Activated CD4-positive, alpha-beta T cell treated with anti-CD3 and anti-CD28 coated beads, Interleukin-2, amount 50 U/mL, for 48 hours (primary cell): ENCODE results near the gene CNN2.

Experiments
- DNase-seq, 2 experiments: peaks; one replicate each; pipeline ENCODE4 v3.0.0-alpha.2; 2020

CNN2 gene

DNA sequence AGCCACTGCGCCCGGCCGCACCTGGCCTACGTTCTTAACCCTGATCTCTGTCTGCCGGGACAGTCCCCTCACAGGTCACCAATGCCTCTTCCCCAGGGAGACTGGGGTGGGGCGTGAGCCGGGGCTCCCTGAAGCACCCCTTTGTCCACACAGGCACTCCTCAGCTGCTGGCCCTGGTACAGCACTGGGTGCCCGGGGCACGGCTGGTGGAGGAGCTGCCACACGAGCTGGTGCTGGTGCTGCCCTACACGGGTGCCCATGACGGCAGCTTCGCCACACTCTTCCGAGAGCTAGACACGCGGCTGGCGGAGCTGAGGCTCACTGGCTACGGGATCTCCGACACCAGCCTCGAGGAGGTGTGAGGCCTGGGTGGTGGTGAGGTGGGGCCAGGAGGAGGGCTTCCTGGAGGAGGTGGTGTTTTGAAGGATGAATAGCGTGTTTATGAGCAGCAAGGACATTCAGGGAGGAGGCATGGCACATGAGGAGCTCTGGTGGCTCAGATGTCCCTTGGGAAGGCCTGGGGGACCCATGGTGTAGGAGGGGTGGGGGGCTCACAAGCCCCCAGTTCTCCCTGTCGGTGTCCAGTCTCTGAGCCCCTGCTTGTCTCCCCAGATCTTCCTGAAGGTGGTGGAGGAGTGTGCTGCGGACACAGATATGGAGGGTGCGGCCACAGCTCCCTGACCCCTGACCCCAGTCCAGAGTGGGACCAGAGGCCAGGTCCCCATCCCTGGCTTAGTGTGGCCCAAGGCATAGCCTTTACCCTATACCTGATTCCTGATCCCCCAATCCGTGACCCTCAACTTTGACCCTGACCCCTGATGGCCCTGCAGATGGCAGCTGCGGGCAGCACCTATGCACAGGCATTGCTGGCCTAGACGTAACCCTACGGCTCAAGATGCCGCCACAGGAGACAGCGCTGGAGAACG is 27.0 kb downstream of the CNN2 start:
- no peak for DNase-seq

DNA sequence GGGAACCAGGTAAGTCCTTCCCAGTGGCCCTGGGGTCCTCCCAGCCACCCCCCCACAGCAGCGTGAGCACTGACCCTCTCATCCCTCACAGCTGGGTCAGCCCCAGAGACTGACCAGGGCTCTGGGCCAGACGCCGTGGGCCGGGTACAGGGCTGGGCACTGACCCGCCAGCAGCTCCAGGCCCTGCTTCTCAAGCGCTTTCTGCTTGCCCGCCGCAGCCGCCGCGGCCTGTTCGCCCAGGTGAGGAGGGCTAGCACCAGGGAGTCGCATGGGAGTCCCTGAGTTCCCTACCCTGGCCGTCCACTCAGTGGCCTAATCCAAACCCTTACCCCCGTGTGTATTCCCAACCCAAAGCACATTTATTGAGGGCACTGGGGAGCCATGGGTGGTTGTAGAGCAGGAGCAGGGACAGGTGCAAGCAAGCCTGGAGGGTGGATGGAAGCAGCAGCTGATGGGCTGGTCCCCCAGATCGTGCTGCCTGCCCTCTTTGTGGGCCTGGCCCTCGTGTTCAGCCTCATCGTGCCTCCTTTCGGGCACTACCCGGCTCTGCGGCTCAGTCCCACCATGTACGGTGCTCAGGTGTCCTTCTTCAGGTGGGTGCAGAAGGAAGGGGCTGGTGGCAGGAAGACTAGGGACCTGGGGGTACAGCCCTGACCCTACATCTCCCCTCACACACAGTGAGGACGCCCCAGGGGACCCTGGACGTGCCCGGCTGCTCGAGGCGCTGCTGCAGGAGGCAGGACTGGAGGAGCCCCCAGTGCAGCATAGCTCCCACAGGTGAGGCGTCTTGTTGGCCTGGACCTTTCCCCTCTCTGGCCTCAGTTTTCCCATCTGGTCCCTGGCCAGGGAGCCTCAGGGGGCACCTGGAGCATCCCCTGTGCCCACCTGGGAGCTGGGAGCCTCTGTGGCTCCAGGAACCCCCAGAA is 28.0 kb downstream of the CNN2 start:
- no peak for DNase-seq

DNA sequence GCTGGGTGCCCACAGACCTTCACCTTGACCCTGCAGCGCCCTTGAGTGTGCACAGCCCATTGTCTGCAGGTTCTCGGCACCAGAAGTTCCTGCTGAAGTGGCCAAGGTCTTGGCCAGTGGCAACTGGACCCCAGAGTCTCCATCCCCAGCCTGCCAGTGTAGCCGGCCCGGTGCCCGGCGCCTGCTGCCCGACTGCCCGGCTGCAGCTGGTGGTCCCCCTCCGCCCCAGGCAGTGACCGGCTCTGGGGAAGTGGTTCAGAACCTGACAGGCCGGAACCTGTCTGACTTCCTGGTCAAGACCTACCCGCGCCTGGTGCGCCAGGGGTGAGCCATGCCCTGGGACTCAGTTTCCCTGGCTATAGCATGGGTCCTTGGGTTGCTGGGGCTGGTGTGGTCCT is 28.6 kb downstream of the CNN2 start:
- DNase-seq, result no peak

DNA sequence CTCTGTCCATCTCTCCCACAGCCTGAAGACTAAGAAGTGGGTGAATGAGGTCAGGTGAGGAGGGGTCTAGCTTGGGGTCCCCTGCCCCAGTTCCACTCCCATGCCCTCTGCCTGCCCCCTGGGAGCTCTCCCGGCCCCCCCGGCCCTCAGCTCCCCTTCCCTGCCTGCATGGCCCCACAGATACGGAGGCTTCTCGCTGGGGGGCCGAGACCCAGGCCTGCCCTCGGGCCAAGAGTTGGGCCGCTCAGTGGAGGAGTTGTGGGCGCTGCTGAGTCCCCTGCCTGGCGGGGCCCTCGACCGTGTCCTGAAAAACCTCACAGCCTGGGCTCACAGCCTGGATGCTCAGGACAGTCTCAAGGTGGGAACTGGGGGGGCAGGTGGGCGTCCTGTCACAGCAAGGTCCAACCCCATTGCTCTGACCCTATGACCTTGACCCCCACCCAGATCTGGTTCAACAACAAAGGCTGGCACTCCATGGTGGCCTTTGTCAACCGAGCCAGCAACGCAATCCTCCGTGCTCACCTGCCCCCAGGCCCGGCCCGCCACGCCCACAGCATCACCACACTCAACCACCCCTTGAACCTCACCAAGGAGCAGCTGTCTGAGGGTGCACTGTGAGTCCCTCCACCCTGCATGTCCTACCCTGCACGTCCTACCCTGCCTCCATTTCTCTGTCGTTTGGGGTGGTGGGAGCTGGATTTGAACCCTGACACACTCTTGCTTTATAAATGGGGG is 29.6 kb downstream of the CNN2 start:
- DNase-seq, result no peak

DNA sequence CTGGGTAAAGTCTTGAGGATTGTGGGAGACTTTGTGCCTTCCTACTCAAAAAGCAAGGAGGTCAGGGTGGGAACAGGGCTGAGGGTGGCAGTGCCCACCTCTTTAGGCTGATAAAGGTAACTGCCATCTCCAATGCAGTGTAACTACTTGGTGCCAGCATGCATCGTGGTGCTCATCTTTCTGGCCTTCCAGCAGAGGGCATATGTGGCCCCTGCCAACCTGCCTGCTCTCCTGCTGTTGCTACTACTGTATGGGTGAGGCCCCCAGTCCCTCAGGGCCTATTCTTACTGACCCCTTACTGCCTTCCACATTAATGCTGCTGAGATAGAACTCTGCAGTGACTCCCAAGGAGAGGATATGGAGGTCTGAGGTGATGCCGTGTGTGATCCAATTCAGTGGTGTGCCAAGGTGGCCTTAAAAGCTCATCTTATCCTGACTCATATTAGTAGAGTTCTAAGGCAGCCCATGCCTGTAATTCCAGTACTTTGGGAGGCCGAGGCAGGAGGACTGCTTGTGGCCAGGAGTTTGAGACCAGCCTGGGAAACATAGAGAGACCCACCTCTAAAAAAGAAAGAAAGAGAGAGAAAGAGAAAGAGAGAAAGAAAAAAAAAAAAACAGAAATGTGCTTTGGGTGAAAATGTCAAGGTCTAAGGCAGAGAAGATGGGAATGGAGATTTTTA is 30.9 kb downstream of the CNN2 start:
- DNase-seq, result no peak

DNA sequence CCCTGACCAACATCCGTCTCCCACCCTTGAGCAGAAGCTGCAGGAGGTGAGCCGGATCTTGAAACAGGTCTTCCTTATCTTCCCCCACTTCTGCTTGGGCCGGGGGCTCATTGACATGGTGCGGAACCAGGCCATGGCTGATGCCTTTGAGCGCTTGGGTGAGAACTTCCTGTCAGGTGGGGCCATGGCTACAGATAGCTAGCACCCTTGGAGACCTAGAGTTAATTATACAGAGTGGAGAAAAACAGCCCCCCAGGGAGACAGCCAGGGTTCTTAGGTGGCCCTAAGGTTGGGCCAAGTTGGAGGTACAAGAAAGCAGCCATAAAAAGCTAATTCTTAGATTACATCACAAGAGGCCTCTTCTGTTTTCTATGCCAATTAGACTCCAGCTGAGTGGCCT is 31.7 kb downstream of the CNN2 start:
- DNase-seq, result no peak

DNA sequence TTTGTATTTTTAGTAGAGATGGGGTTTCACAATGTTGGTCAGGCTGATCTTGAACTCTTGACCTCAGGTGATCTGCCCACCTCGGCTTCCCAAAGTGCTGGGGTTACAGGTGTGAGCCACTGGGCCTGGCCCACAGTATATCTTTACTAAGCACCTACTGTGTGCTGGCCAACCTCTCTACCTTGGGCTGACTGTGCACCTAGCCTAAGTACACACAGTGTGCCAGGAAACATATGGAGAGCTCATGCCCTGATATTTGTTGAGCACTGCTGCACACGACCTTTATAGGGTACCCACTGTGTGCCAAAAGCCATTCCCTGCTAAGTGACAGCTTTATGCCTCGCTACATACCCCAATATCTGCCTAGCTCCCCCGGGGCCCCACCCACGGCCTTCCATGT is 34.3 kb downstream of the CNN2 start:
- no peak for DNase-seq

DNA sequence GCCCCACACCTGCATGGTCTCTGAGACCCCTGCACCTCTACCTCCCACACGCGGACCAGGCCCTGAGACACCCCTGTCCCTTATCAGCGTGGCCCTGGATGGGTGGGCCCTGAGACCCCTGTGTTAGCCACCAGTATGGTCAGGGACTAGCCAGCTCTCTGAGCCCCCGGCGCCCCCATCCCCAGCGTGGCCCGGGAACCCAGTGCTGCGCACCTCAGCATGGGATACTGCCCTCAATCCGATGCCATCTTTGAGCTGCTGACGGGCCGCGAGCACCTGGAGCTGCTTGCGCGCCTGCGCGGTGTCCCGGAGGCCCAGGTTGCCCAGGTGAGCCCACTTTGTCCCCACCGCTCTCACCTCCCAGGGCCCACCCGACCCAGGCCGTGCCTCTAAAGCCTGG is 35.6 kb downstream of the CNN2 start:
- no peak for DNase-seq

DNA sequence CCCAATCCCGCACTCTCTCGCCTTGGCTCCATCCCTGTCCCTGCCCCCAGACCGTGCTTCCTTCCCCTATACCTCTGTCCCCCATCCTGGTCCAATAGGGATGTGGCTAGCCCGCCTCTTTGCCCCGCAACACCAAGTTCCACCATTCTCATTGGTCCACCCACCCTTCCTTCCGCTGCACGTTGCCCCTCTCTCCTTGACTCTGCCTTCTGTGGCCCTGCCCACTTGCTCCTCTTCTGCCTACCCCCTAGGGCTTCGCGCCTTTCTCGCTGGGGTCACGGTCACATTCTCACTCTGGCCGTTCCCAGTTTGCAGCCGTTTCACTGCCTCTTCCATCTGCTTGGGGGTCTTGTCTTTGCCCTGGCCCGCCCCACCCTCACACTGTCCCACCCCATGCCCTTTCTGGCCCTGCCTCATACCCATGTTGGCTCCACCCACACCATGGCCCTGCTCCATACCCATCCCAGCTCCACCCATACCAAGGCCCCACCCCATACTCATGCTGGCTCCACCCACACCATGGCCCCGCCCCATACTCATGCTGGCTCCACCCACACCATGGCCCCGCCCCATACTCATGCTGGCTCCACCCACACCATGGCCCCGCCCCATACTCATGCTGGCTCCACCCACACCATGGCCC is 36.1 kb downstream of the CNN2 start:
- DNase-seq, result peak; percentile 59 to 61

DNA sequence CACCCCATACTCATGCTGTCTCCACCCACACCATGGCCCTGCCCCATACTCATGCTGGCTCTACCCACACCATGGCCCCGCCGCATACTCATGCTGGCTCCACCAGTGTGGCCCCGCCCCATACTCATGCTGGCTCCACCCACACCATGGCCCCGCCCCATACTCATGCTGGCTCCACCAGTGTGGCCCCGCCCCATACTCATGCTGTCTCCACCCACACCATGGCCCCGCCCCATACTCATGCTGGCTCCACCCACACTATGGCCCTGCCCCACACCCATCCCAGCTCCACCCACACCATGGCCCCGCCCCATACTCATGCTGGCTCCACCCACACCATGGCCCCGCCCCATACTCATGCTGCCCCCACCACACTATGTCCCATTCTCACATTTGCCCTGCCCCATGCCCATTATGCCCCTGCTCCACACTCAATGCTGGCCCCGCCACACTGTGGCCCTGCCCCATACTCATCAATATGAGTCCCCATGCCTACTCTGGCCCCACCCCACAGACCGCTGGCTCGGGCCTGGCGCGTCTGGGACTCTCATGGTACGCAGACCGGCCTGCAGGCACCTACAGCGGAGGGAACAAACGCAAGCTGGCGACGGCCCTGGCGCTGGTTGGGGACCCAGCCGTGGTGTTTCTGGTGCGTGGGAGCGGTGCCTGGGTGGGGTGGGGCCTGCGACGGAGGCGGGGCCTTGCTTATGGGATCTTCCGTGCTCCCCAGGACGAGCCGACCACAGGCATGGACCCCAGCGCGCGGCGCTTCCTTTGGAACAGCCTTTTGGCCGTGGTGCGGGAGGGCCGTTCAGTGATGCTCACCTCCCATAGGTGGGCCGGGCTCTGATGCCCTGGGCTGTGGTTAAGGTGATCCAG is 36.9 kb downstream of the CNN2 start:
- peak; percentile 66 to 74 for DNase-seq

DNA sequence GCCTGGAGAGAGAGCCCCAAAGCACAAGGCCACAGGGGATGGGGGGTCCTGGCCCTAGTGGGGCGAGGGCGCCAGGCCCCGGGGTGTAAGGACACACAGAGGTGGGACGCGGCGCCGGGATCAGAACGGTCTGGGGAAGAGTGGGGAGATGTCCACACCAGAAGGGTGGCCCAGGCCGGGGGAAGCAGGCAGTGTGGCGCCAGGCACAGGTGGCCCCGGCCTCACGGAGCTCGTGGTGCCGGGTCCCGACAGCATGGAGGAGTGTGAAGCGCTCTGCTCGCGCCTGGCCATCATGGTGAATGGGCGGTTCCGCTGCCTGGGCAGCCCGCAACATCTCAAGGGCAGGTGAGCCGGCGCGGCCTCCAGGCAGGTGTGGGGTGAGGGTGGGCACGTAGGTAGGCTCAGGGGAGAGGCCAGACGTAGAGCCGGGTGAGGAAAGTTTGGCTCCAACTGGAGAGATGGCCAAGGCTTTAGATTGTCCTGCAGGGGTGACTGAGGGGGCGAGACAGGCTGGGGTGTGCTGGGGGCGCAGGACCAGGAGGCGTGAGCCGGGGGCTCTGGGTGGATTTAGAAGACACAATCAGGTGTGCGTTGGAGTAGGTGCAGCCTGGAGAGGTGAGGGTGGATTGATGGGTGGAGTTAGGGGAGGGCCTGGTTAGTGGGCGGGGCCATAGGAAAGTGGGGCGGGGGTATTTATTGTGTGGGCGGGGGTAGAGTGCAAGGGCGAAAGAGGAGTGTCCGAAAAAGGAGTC is 37.7 kb downstream of the CNN2 start:
- DNase-seq, result no peak

DNA sequence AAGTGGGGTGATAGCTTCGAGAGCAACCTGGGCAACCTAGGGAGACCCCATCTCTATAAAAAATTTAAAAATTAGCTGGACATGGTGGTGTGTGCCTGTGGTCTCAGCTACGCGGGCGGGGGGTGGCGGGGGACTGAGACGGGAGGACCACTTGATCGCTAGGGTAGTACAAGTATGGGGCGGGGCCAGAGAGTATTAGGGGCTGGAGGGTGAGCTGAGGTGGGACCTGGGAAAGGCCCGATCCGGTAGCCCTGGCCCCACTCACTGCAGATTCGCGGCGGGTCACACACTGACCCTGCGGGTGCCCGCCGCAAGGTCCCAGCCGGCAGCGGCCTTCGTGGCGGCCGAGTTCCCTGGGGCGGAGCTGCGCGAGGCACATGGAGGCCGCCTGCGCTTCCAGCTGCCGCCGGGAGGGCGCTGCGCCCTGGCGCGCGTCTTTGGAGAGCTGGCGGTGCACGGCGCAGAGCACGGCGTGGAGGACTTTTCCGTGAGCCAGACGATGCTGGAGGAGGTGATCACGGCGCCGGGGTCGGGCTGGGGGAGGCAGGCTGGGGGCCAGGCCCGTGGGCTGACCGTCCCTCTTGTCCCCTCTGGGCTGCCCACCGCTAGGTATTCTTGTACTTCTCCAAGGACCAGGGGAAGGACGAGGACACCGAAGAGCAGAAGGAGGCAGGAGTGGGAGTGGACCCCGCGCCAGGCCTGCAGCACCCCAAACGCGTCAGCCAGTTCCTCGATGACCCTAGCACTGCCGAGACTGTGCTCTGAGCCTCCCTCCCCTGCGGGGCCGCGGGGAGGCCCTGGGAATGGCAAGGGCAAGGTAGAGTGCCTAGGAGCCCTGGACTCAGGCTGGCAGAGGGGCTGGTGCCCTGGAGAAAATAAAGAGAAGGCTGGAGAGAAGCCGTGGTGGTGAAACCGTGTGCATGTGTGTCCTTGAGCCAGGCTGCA is 38.5 kb downstream of the CNN2 start:
- peak; percentile 73 to 77 for DNase-seq

DNA sequence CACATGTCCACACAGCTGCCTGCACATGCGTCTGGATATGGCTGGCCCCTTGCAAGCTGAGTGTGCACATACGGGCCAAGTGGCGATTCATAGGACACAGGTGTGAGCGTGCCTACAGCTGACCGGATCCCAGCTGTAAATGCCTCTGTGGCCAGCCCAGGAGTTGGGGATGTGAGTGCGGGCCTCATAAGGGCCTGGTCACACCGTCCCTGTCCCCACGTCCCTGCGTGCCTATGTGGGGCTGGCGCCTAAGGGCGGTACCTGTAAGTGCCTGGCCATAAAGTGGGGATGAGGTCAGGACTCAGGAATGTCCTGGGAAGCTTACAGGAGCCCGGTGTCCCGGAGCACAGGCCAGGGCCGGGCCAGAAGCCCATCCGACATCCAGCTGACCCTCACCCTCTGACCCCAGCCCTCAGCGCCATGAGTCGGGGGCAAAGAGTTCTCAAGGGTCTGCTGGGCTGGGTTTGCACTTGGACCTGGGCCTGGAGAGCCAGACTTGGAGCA is 39.2 kb downstream of the CNN2 start:
- DNase-seq, result no peak

DNA sequence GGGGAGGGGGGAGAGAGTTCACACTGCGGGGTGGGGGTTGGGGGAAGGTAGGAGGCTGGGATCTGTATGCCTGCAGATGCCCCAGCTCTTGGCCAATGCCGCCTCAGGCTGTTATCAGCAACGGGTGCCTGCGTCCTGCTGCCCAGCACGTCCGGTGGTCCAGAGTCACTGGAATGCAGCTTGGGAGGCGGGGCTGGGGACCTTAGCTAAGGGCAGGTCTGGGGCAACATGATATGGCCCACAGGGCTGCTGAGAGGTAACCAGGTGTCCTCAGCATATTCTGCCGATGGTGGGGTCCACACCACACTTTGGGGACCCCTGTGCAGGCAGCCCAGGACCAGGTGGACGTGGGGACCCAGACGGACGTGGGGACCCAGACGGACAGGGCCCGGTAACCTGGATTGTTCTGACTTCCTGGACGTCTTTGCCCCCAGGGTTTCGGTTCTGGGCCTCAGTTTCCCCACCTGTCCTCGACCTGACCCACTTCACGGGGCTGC is 39.9 kb downstream of the CNN2 start:
- no peak for DNase-seq

DNA sequence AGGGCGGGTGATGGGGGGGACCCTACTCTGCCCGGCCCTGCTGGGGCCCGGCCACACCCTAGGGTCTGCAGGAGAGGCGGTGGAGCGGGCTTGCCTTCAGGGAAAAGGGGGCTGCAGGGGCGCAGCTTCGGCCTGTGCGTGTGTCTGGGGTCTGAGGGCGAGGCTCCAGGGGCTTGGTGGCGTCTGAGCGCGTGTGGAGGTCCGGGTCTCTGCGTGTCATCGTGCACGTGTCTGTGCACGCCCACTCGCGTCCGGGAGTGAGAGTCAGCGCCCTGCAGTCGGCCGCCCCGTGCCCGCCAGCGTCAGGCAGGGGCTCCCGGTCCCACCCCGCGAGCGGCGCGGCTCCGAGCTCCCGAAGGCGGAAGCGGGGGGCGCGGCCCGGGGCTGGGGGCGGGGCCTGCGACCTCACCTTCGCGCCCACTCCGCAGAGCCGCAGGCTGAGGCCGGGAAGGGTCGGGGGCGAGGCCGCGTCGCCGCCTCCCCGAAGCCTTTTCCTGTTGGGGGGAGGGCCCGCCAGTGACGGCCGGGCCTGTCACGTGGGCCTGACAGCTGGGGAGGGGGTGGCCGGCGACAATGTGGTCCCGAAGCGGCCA is 40.4 kb downstream of the CNN2 start, which contains the start of gene ARHGAP45:
ARHGAP45 (plus strand) TSS at position 420 of the 593 bp plus-strand sequence. CDS start 239 bp downstream, outside the sequence.
- DNase-seq, result peak; percentile 82 to 84

DNA sequence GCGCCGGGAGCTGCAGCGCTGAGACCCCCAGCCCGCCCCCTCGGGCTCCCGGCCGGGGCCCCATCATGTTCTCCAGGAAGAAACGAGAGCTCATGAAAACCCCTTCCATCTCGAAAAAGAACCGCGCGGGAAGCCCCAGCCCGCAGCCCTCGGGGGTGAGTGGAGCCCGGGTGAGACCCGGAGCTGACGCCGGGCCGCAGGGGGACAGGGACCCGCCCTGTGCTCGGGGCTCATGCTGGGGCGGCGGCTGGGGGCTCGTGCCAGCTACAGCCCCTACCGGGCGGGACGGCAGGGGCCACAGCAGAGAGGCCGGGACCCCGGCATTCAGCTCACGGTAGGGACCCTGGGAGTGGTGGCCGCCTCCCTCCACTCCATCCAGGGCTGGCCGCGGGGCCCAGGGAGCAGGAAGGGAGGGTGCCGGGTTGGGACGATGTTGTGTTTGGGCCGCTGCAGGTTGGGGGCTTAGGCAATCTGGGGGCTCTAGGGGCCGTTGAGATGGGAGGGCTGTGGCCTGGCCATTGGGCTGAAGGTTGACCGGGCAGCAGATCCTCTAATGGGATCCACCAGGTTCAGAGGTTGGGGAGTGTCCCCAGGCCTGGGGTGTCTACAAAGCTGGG is 41.0 kb downstream of the CNN2 start:
- no peak for DNase-seq
